ENCODE data around the gene RAB3IL1.

The RAB3IL1 gene

GRCh38 chr11:61930933-61931332 lies 13.6 kb upstream of the RAB3IL1 start:
- no peak overlapping the region for H3K14ac ChIP-seq (ENCODE audit: low read length)
- H3K79me1 ChIP-seq (ENCODE audit: low read length), result no peaks in the 10 kb centered on the region
- H2BK5ac ChIP-seq (ENCODE audit: low read depth, low read length, poor library complexity), result no peak overlapping the region
- no peak overlapping the region for H2AK5ac ChIP-seq (ENCODE audit: low read length)
- H4K12ac ChIP-seq (ENCODE audit: low read depth, low read length), result no peak overlapping the region
- H3K4me1 ChIP-seq (ENCODE audit: control insufficient read depth in 1 of 2, insufficient read depth in 2 of 2, low read length in 2 of 2), result no peaks in the 10 kb centered on the region
- DNase-seq, result no peak
- no peak overlapping the region for H3K18ac ChIP-seq (ENCODE audit: low read length)
- H3K4me2 ChIP-seq (ENCODE audit: low read length), result no peak overlapping the region
- no peak overlapping the region for H3K27ac ChIP-seq (ENCODE audit: low read depth, low read length)
- no peak overlapping the region for H4K91ac ChIP-seq (ENCODE audit: low read depth, low read length)
- H3K27me3 ChIP-seq (ENCODE audit: insufficient read depth, low read length), result no peaks in the 10 kb centered on the region
- no peak overlapping the region for H2BK12ac ChIP-seq (ENCODE audit: low read length)
- no peak overlapping the region for H2BK120ac ChIP-seq (ENCODE audit: insufficient read depth, low read length, poor library complexity)
- H3K9ac ChIP-seq (ENCODE audit: low read length), result no peak overlapping the region
- no peaks in the 10 kb centered on the region for H3K9me3 ChIP-seq (ENCODE audit: insufficient read depth, low read depth, low read length)
- no peak overlapping the region for H3K4me3 ChIP-seq (ENCODE audit: low read depth, low read length)
- H3K36me3 ChIP-seq (ENCODE audit: control insufficient read depth in 1 of 2, insufficient read depth in 2 of 2, low read length in 2 of 2), result no peaks in the 10 kb centered on the region
- H4K8ac ChIP-seq (ENCODE audit: low read depth, low read length), result no peak overlapping the region
- no peaks in the 10 kb centered on the region for H3K79me2 ChIP-seq (ENCODE audit: control insufficient read depth, insufficient read depth, low read length, poor library complexity)
- WGBS (ENCODE audit: extremely low coverage, insufficient coverage, insufficient read length), result no CpG with 5 or more reads among the region's 3 CpGs
- H3K4ac ChIP-seq (ENCODE audit: low read depth, low read length), result no peak overlapping the region
- H3K23ac ChIP-seq (ENCODE audit: low read length), result no peak overlapping the region
- no peak overlapping the region for H2AFZ ChIP-seq (ENCODE audit: insufficient read depth, low read length, poor library complexity)

- Histone ChIP-seq H3K9ac (ENCODE audit: low read length) (no peak overlapping the region), H2AK5ac (ENCODE audit: low read length) (no peak overlapping the region), H3K79me1 (ENCODE audit: low read length) (no peaks in the 10 kb centered on the region), H3K27ac (ENCODE audit: low read depth, low read length) (no peak overlapping the region), H3K36me3 (ENCODE audit: control insufficient read depth in 1 of 2, insufficient read depth in 2 of 2, low read length in 2 of 2) (no peaks in the 10 kb centered on the region), H3K14ac (ENCODE audit: low read length) (no peak overlapping the region), H4K8ac (ENCODE audit: low read depth, low read length) (no peak overlapping the region), H3K4me2 (ENCODE audit: low read length) (no peak overlapping the region), H2AFZ (ENCODE audit: insufficient read depth, low read length, poor library complexity) (no peak overlapping the region), H3K4me3 (ENCODE audit: low read depth, low read length) (no peak overlapping the region), H3K9me3 (ENCODE audit: insufficient read depth, low read depth, low read length) (no peaks in the 10 kb centered on the region), H2BK12ac (ENCODE audit: low read length) (no peak overlapping the region), H3K18ac (ENCODE audit: low read length) (no peak overlapping the region), H3K4ac (ENCODE audit: low read depth, low read length) (no peak overlapping the region), H2BK120ac (ENCODE audit: insufficient read depth, low read length, poor library complexity) (no peak overlapping the region), H2BK5ac (ENCODE audit: low read depth, low read length, poor library complexity) (no peak overlapping the region), H3K27me3 (ENCODE audit: insufficient read depth, low read length) (no peaks in the 10 kb centered on the region), H3K4me1 (ENCODE audit: control insufficient read depth in 1 of 2, insufficient read depth in 2 of 2, low read length in 2 of 2) (peaks cover 5% of the 10 kb centered on the region in 2 experiments), H4K91ac (ENCODE audit: low read depth, low read length) (no peak overlapping the region), H4K12ac (ENCODE audit: low read depth, low read length) (no peak overlapping the region), H3K23ac (ENCODE audit: low read length) (no peak overlapping the region), H3K79me2 (ENCODE audit: control insufficient read depth, insufficient read depth, low read length, poor library complexity) (no peaks in the 10 kb centered on the region)
- DNase-seq, result no peak
Measured at GRCh38 chr11:61928606-61929005, 11.2 kb upstream of the RAB3IL1 start.

GRCh38 chr11:61927501-61927900 lies 10.1 kb upstream of the RAB3IL1 start:
- H3K4ac ChIP-seq (ENCODE audit: low read depth, low read length), result no peak overlapping the region
- no peak overlapping the region for H3K14ac ChIP-seq (ENCODE audit: low read length)
- H4K8ac ChIP-seq (ENCODE audit: low read depth, low read length), result no peak overlapping the region
- H4K91ac ChIP-seq (ENCODE audit: low read depth, low read length), result no peak overlapping the region
- H2AK5ac ChIP-seq (ENCODE audit: low read length), result no peak overlapping the region
- H3K9me3 ChIP-seq (ENCODE audit: insufficient read depth, low read depth, low read length), result no peaks in the 10 kb centered on the region
- H3K36me3 ChIP-seq (ENCODE audit: control insufficient read depth in 1 of 2, insufficient read depth in 2 of 2, low read length in 2 of 2), result no peaks in the 10 kb centered on the region
- no peak overlapping the region for H3K4me2 ChIP-seq (ENCODE audit: low read length)
- no CpG with 5 or more reads among the region's 1 CpG for WGBS (ENCODE audit: extremely low coverage, insufficient coverage, insufficient read length)
- no peak overlapping the region for H2AFZ ChIP-seq (ENCODE audit: insufficient read depth, low read length, poor library complexity)
- peaks cover 3% of the 10 kb centered on the region for H3K79me1 ChIP-seq (ENCODE audit: low read length)
- no peaks in the 10 kb centered on the region for H3K79me2 ChIP-seq (ENCODE audit: control insufficient read depth, insufficient read depth, low read length, poor library complexity)
- H2BK5ac ChIP-seq (ENCODE audit: low read depth, low read length, poor library complexity), result no peak overlapping the region
- no peak overlapping the region for H4K12ac ChIP-seq (ENCODE audit: low read depth, low read length)
- no peaks in the 10 kb centered on the region for H3K27me3 ChIP-seq (ENCODE audit: insufficient read depth, low read length)
- no peak overlapping the region for H3K27ac ChIP-seq (ENCODE audit: low read depth, low read length)
- H3K4me1 ChIP-seq (ENCODE audit: control insufficient read depth in 1 of 2, insufficient read depth in 2 of 2, low read length in 2 of 2), result peaks cover 14% of the 10 kb centered on the region in 2 experiments
- no peak overlapping the region for H3K9ac ChIP-seq (ENCODE audit: low read length)
- no peak for DNase-seq
- no peak overlapping the region for H2BK12ac ChIP-seq (ENCODE audit: low read length)
- no peak overlapping the region for H2BK120ac ChIP-seq (ENCODE audit: insufficient read depth, low read length, poor library complexity)
- H3K23ac ChIP-seq (ENCODE audit: low read length), result no peak overlapping the region
- H3K4me3 ChIP-seq (ENCODE audit: low read depth, low read length), result no peak overlapping the region
- H3K18ac ChIP-seq (ENCODE audit: low read length), result no peak overlapping the region

- no peak overlapping the region for H4K12ac ChIP-seq (ENCODE audit: low read depth, low read length)
- H3K27me3 ChIP-seq (ENCODE audit: insufficient read depth, low read length), result no peaks in the 10 kb centered on the region
- no CpG with 5 or more reads among the region's 3 CpGs for WGBS (ENCODE audit: extremely low coverage, insufficient coverage, insufficient read length)
- H2BK12ac ChIP-seq (ENCODE audit: low read length), result no peak overlapping the region
- no peak overlapping the region for H3K4me3 ChIP-seq (ENCODE audit: low read depth, low read length)
- H3K4ac ChIP-seq (ENCODE audit: low read depth, low read length), result no peak overlapping the region
- no peak overlapping the region for H2AFZ ChIP-seq (ENCODE audit: insufficient read depth, low read length, poor library complexity)
- peaks cover 14% of the 10 kb centered on the region in 2 experiments for H3K4me1 ChIP-seq (ENCODE audit: control insufficient read depth in 1 of 2, insufficient read depth in 2 of 2, low read length in 2 of 2)
- H3K36me3 ChIP-seq (ENCODE audit: control insufficient read depth in 1 of 2, insufficient read depth in 2 of 2, low read length in 2 of 2), result no peaks in the 10 kb centered on the region
- no peak overlapping the region for H3K14ac ChIP-seq (ENCODE audit: low read length)
- H3K23ac ChIP-seq (ENCODE audit: low read length), result no peak overlapping the region
- no peak overlapping the region for H3K4me2 ChIP-seq (ENCODE audit: low read length)
- H3K79me2 ChIP-seq (ENCODE audit: control insufficient read depth, insufficient read depth, low read length, poor library complexity), result no peaks in the 10 kb centered on the region
- H2BK5ac ChIP-seq (ENCODE audit: low read depth, low read length, poor library complexity), result no peak overlapping the region
- no peak overlapping the region for H4K91ac ChIP-seq (ENCODE audit: low read depth, low read length)
- H3K9ac ChIP-seq (ENCODE audit: low read length), result no peak overlapping the region
- no peak for DNase-seq
- no peaks in the 10 kb centered on the region for H3K9me3 ChIP-seq (ENCODE audit: insufficient read depth, low read depth, low read length)
- no peak overlapping the region for H2AK5ac ChIP-seq (ENCODE audit: low read length)
- no peak overlapping the region for H2BK120ac ChIP-seq (ENCODE audit: insufficient read depth, low read length, poor library complexity)
- no peak overlapping the region for H3K27ac ChIP-seq (ENCODE audit: low read depth, low read length)
- H3K18ac ChIP-seq (ENCODE audit: low read length), result no peak overlapping the region
- H4K8ac ChIP-seq (ENCODE audit: low read depth, low read length), result no peak overlapping the region
- H3K79me1 ChIP-seq (ENCODE audit: low read length), result peaks cover 3% of the 10 kb centered on the region
Measured at GRCh38 chr11:61926235-61926634, 8.9 kb upstream of the RAB3IL1 start.

Data from trophoblast cell (in vitro differentiated cells and primary cell).